MCF 10A (cell line): ENCODE results near the gene ASB11. TPM values are rescaled to one million over a fixed set of nuclear protein-coding genes. Genes with fewer than 3 reads are reported as not detected.

Source experiments
- BruUV-seq: library from RNA; stranded (reverse); fragments of 400-500 nt; replicated peaks from 2 replicates; lab custom pipeline; 2021; lab: Mats Ljungman, UMichigan
- CTCF ChIA-PET: fragments of 300-600 bp; sonication (Branson Sonifier 250); formaldehyde crosslinking; extraction: SDS; loops from one replicate; lab custom pipeline; 2021; ENCODE audit warnings: antibody characterized with exemption, inconsistent platforms; lab: Yijun Ruan, JAX
- POLR2A ChIA-PET: fragments of 300-600, 350-650 bp; sonication (Branson Sonifier 250); formaldehyde crosslinking; extraction: SDS; loops from one replicate; lab custom pipeline; 2020; ENCODE audit warnings: antibody characterized with exemption, inconsistent platforms; lab: Yijun Ruan, JAX
- DNase-seq: peaks from one replicate; pipeline ENCODE4 v3.0.0-alpha.2; 2018; ENCODE audit not compliant: unreplicated experiment
- H3K27ac Mint-ChIP-seq: one replicate; pipeline ENCODE4 v1.8.0; 2022; ENCODE audit warnings: mild to moderate bottlenecking, low read depth, mixed read lengths; ENCODE audit not compliant: unreplicated experiment
- H3K27me3 Mint-ChIP-seq: one replicate; pipeline ENCODE4 v1.8.0; 2022; ENCODE audit warnings: mixed read lengths; ENCODE audit not compliant: insufficient read depth, unreplicated experiment
- H3K36me3 Mint-ChIP-seq: one replicate; pipeline ENCODE4 v1.8.0; 2022; ENCODE audit warnings: mild to moderate bottlenecking, moderate library complexity, mixed read lengths; ENCODE audit not compliant: insufficient read depth, unreplicated experiment
- H3K4me1 Mint-ChIP-seq: one replicate; pipeline ENCODE4 v1.8.0; 2022; ENCODE audit warnings: mixed read lengths; ENCODE audit not compliant: insufficient read depth, unreplicated experiment
- H3K4me3 Mint-ChIP-seq: one replicate; pipeline ENCODE4 v1.8.0; 2022; ENCODE audit warnings: mild to moderate bottlenecking, moderate library complexity, mixed read lengths; ENCODE audit not compliant: unreplicated experiment
- H3K9me3 Mint-ChIP-seq: one replicate; pipeline ENCODE4 v1.8.0; 2022; ENCODE audit warnings: mixed read lengths; ENCODE audit not compliant: unreplicated experiment
- CTCF ChIP-seq: fragments of 200-600 bp; IDR thresholded peaks from one replicate; pipeline ENCODE4 v1.8.0; 2022; ENCODE audit warnings: antibody characterized with exemption, mild to moderate bottlenecking; ENCODE audit not compliant: unreplicated experiment
- intact Hi-C: fragments of 100-400 bp; cut with micrococcal nuclease; formaldehyde crosslinking; loops from 2 replicates; pipeline ENCODE4 v1.14.1; 2022
- total RNA-seq: library from RNA; stranded (reverse); gene quantifications from 2 replicates; pipeline ENCODE4 v1.2.3, GENCODE V29; 2022

The ASB11 gene
- total RNA-seq, 1 experiment from 2014 or later, result not detected

- H3K27me3 Mint-ChIP-seq, result peaks cover 47% of the 10 kb centered on the region
- no peak overlapping the region for H3K27ac Mint-ChIP-seq
- no peaks in the 10 kb centered on the region for H3K36me3 Mint-ChIP-seq
- TF ChIP-seq CTCF, result no peak
- CTCF ChIA-PET, result interaction anchor here (0.5 to 14.6 kb wide), 23 partner anchors 11 to 1862 kb away, joined by 3 to 353 read pairs (median 9); partner anchors contain the start of genes BMX and PIR
- DNase-seq, result no peak
- POLR2A ChIA-PET, result interaction anchor here (0.6 to 2.0 kb wide), 3 partner anchors 116 to 119 kb away, joined by 3 to 8 read pairs (median 5); no protein-coding TSS in a partner anchor
- BruUV-seq, result no TSS peak
- intact Hi-C loops, result no loop called here
- H3K4me3 Mint-ChIP-seq, result no peak overlapping the region
- H3K9me3 Mint-ChIP-seq, result no peaks in the 10 kb centered on the region
- H3K4me1 Mint-ChIP-seq, result no peaks in the 10 kb centered on the region
Observed at GRCh38 chrX:15350329-15350996, 35.0 kb upstream of the ASB11 start.

- no peaks in the 10 kb centered on the region for H3K9me3 Mint-ChIP-seq
- peak; percentile 56 for TF ChIP-seq CTCF
- ChIA-PET CTCF (interaction anchor here (0.6 to 14.6 kb wide), 63 partner anchors 10 to 1662 kb away, joined by 3 to 353 read pairs (median 4); partner anchors contain the start of genes BMX and PIR), POLR2A (interaction anchor here (1.0 to 2.0 kb wide), 5 partner anchors 16 to 144 kb away, joined by 3 to 8 read pairs (median 4); partner anchors contain the start of gene PIR)
- H3K4me3 Mint-ChIP-seq, result no peak overlapping the region
- no peak overlapping the region for H3K27ac Mint-ChIP-seq
- no peaks in the 10 kb centered on the region for H3K4me1 Mint-ChIP-seq
- H3K36me3 Mint-ChIP-seq, result no peaks in the 10 kb centered on the region
- H3K27me3 Mint-ChIP-seq, result peaks cover 53% of the 10 kb centered on the region
- BruUV-seq, result no TSS peak
- intact Hi-C loops, result loop anchor here (1.0 kb wide), 2 partner anchors 119 to 216 kb away; no protein-coding TSS in a partner anchor
- peak; percentile 75 for DNase-seq
Observed at GRCh38 chrX:15349046-15349445, 33.6 kb upstream of the ASB11 start.

- H3K27me3 Mint-ChIP-seq, result peaks cover 55% of the 10 kb centered on the region
- H3K27ac Mint-ChIP-seq, result no peak overlapping the region
- no peaks in the 10 kb centered on the region for H3K36me3 Mint-ChIP-seq
- H3K9me3 Mint-ChIP-seq, result no peaks in the 10 kb centered on the region
- no peak overlapping the region for H3K4me3 Mint-ChIP-seq
- POLR2A ChIA-PET, result interaction anchor here (1.0 kb wide), 1 partner anchor 43 kb away, joined by 3 read pairs; no protein-coding TSS in a partner anchor
- no peak for DNase-seq
- CTCF ChIA-PET, result interaction anchor here (0.6 to 14.6 kb wide), 6 partner anchors 45 to 219 kb away, joined by 3 to 353 read pairs (median 10); no protein-coding TSS in a partner anchor
- peaks cover 6% of the 10 kb centered on the region for H3K4me1 Mint-ChIP-seq
- BruUV-seq, result no TSS peak
- no peak for TF ChIP-seq CTCF
- intact Hi-C loops, result no loop called here
Observed at GRCh38 chrX:15345976-15346375, 30.5 kb upstream of the ASB11 start.

GRCh38 chrX:15344106-15344505 lies 28.7 kb upstream of the ASB11 start:
- Mint-ChIP-seq H3K36me3 (no peaks in the 10 kb centered on the region), H3K4me3 (no peak overlapping the region), H3K27me3 (peaks cover 59% of the 10 kb centered on the region), H3K9me3 (no peaks in the 10 kb centered on the region), H3K4me1 (peaks cover 6% of the 10 kb centered on the region), H3K27ac (no peak overlapping the region)
- POLR2A ChIA-PET, result interaction anchor here (1.5 kb wide), 1 partner anchor 149 kb away, joined by 4 read pairs; the partner anchor contains the start of gene PIR
- CTCF ChIA-PET, result interaction anchor here (10.1 to 14.6 kb wide), 2 partner anchors 44 to 123 kb away, joined by 87 to 353 read pairs; no protein-coding TSS in a partner anchor
- no TSS peak for BruUV-seq
- TF ChIP-seq CTCF, result no peak
- no peak for DNase-seq
- intact Hi-C loops, result no loop called here
